KOPT-K1 (cell line): ENCODE results near the gene PYGB.

Source experiments
- H3K27ac ChIP-seq: fragments of 200-600 bp; sonication (generic); 2 replicates; pipeline ENCODE4 v1.5.1; 2016; ENCODE audit warnings: antibody characterized with exemption, mild to moderate bottlenecking, low read depth, low read length; ENCODE audit not compliant: poor library complexity, severe bottlenecking
- H3K36me3 ChIP-seq: fragments of 200-600 bp; sonication (generic); 2 replicates; pipeline ENCODE4 v1.5.1; 2017; ENCODE audit warnings: antibody characterized with exemption, mild to moderate bottlenecking, low read length, moderate library complexity; ENCODE audit not compliant: insufficient read depth
- H3K9me3 ChIP-seq: fragments of 200-600 bp; sonication (generic); 2 replicates; pipeline ENCODE4 v1.5.1; 2017; ENCODE audit warnings: antibody characterized with exemption, low read length, mild to moderate bottlenecking; ENCODE audit not compliant: insufficient read depth, poor library complexity, severe bottlenecking

The PYGB gene

DNA sequence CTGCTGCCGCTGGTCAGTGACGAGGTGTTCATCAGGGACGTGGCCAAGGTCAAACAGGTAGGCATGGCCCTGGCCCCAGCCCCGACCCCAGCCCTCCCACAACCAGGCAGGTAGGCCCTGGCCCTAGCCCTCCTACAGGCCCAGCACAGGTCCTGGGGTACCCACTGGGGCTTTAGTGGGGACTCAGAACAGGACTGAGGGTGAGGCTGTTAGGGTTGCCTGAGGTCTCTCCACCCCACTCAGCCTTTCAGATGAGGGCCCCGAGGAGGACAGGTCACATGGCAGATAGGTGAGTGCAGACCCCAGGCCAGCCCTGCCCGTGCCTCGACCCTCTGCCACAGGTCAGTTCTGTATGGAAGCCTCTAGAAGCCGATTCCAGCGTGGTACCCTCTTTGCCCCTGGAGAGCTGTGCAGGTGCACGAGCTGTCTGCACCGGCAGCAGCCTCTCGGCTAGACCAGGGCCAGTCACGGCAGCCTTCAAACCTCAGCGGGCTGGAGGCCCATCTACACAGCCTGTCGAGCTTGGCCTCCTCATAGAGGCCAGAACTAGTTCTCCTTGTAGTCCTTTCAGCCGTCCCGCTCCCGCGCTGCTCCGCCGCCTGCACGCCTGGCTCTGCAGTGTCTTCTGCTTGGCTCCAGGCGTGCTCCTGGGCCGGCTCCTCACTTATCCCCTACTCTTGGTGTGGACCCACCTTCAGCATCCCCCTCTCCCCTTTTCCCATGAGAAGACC lies 35.5 kb downstream of the PYGB start:
- Histone ChIP-seq H3K27ac (no peak overlapping the region), H3K36me3 (peaks cover 85% of the 10 kb centered on the region)

DNA sequence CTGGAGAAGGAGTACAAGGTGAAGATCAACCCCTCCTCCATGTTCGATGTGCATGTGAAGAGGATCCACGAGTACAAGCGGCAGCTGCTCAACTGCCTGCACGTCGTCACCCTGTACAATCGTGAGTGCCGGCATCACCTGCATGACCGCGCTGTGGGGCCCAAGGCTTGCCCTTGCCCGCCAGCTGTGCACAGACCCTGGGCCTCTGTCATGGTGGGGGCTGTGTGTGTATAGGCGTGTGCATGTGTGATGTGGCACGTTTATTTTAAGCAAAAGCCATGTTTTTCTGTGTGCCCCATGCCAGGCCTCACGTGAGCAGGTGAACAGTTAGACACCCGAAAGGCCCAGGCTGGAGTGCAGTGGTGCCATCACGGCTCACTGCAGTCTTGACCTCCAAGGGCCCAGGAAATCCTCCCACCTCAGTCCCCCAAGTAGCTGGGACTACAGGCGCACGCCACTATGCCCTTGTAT lies 36.3 kb downstream of the PYGB start:
- Histone ChIP-seq H3K9me3 (no peaks in the 10 kb centered on the region), H3K36me3 (peaks cover 86% of the 10 kb centered on the region), H3K27ac (no peak overlapping the region)

More for the DNA sequence above, 35.5 kb downstream of the PYGB start:
- H3K9me3 ChIP-seq, result no peaks in the 10 kb centered on the region

DNA sequence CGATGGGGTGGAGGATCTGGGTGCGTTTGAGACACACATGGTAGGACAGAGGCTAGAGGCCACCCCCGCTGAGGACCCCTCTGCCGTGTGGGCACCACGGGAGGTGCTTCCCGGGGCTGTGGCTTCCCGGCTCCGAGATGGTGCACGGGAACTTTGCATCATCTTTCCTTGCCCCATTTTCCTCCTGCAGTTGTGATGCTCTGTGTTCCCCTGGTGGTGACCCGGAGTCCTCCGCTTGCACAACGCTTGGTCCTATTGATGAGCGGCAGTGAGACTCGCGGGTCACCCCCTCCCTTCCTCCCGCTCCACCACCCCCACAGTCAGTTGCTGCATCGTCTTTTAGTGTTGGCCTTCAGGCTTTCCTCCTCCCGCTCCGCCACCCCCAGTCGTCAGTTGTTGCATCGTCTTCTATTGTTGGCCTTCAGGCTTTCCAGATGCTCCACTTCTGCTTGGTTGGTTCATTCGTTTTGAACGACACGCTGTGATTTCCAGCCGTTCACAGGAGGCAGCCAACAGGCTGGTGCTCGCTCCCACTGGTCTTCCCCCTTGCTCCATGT lies 37.3 kb downstream of the PYGB start:
- H3K27ac ChIP-seq, result no peak overlapping the region
- peaks cover 86% of the 10 kb centered on the region for H3K36me3 ChIP-seq
- no peaks in the 10 kb centered on the region for H3K9me3 ChIP-seq

DNA sequence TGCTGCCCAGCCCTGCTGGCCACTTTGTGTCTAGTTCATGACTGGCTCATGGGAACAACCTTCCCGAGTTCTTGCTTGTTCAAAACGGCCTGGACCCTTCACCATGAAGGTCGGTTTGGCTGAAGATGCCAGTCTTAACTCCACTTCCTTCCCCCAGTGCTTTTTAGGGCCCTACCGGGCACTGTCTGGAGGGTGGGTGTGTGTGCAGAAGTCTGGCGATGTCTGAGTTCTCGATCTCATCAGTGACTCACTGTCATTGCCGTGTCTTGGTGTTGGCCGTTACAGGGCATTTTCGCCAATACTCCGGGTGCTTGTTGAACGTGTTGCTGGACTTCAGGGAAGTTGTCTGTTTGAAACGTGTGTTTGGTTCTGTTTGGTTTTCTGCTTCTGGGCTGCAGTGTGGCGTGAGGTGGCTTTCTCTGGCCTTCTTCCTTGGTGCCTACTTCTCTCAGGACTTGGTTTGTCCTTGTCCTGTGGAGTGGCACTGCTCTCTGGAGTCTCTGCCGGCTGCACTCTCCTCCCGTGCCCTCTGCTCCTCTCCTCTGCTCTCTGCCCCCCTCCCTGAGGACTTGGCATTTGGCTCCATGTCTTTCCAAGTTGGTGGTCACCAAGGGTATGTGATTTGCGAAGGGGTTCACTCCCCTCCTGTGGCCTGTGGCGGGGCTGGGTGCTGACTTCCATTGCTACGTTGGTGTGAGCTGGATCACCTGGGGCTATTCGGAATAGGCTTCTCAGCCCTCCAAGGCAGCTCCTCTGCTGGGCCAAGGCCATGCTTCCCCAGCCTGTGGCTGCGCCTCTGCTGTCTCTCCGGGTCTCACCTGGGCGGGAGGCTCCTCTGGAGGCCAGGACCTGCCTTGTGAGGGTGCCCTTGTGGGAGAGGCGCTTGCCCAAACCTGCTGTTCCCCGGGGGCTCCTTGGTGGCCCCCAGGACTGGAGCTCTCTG lies 38.2 kb downstream of the PYGB start:
- peaks cover 86% of the 10 kb centered on the region for H3K36me3 ChIP-seq
- no peaks in the 10 kb centered on the region for H3K9me3 ChIP-seq
- H3K27ac ChIP-seq, result no peak overlapping the region

DNA sequence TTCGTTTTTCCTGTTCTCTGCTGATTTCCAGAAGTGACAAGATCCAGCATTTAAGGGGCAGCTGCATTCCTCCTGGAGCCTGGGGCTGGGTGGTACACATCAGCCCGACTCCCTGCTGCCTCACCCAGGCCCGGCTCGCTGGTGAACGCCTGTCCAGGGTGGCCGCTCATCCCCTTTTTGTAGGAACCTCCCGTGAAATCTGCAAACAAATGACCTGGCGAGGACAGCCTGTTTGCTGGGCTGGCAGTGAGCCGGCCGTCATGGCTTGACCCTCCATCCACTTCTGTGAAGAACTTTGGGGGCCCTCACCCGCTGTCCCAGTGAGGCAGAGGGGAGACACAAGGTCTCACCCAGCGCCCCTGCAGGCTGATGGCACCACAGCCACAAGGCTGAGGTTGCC lies 39.0 kb downstream of the PYGB start:
- H3K9me3 ChIP-seq, result no peaks in the 10 kb centered on the region
- H3K36me3 ChIP-seq, result peaks cover 94% of the 10 kb centered on the region
- no peak overlapping the region for H3K27ac ChIP-seq

DNA sequence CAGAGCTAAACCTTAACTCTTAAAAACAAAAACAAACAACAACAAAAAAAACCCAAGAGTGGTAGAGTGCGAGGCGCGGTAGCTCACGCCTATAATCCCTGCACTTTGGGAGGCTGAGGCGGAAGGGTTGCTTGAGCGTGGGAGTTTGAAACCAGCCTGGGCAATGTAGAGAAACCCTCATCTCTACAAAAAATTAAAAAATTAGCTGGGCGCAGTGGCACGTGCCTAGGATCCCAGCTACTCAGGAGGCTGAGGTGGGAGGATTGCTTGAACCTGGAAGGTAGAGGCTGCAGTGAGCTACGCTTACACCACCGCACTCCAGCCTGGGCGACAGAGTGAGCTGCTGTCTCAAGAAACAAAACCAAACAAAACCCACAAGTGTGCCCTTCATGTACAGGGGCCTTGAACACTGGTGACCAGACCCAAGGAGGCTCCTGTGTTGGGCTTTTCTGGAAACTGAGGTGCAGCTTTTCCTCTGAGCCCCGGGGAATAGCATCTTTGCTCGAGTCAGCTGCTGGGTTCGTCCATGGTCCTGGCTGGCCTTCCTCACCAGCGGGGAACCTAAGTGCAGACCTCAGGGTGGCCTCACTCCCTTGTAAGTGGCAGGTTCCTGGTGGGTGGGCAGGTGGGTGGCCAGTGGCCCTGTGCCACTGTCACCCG lies 39.9 kb downstream of the PYGB start:
- H3K36me3 ChIP-seq, result peaks cover 98% of the 10 kb centered on the region
- no peak overlapping the region for H3K27ac ChIP-seq
- H3K9me3 ChIP-seq, result no peaks in the 10 kb centered on the region

DNA sequence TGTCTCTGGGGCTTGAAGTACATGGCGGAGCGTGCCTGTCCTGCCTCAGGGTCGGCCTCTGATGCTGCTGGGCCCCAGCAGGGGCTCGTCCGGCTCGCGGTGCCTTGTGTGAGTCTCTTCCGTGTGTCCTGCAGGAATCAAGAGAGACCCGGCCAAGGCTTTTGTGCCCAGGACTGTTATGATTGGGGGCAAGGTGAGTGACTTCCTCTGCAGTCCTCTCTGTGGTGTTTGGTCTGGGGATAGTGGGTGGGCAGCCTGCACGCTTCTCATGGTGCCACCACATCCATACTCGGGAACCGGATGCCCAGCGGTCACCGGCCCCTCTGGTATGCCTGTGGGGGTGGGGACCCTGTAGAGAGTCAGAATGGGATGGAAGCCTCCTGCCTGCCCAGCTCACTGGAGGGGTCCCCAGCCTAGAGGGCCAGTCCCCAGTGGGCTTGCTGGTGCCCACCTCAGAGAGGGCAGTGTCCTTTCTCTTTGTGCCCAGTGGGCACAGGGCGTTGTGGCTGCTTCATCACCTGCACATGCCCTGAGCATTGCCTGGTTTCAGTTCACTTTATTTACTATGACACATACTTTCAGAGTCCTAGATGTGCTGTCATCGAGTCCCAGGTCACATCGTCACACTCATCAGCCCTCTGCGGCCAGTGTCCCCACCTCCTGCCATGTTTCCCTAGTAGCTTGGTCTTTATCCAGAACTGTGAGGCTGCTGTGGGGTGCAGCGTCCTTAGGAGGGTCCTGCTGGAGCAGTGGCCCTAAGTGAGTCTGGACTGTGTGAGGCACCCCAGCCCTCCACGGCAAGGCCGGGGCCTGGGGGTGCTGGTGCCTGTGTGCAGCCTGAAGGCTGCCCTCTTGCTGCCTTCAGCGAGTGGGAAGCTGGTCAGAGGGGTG lies 40.7 kb downstream of the PYGB start:
- peaks cover 95% of the 10 kb centered on the region for H3K36me3 ChIP-seq
- H3K9me3 ChIP-seq, result no peaks in the 10 kb centered on the region
- no peak overlapping the region for H3K27ac ChIP-seq

DNA sequence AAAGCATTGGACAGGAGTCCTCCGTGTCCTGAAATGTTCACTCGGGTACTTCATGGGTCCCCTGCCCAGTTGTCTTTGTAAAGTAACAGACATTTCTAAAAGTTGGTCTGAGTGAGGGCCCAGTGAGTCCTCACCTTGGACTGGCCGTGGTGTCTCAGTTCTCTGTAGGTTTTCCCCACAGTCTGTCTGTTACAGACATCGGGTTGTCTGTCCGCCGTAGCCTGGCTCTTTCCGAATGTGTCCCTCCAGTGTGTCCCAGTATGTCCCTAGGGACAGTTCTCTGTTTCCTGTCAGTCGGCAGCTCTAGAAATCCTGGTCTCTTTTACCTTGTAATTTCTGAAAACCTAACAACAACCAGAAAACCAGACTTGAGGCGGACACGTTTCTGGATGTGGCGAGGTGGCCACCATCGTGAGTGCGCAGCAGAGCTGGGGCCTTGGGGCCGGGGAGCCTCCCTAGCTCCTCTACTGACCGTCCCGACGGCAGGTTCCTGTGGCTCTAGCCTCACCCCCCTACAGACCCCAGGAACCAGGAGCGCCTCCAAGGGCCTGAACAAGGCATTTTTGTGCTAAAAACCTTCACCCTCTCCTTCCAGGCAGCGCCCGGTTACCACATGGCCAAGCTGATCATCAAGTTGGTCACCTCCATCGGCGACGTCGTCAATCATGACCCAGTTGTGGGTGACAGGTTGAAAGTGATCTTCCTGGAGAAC lies 42.2 kb downstream of the PYGB start:
- no peaks in the 10 kb centered on the region for H3K9me3 ChIP-seq
- H3K36me3 ChIP-seq, result peaks cover 94% of the 10 kb centered on the region
- H3K27ac ChIP-seq, result no peak overlapping the region

DNA sequence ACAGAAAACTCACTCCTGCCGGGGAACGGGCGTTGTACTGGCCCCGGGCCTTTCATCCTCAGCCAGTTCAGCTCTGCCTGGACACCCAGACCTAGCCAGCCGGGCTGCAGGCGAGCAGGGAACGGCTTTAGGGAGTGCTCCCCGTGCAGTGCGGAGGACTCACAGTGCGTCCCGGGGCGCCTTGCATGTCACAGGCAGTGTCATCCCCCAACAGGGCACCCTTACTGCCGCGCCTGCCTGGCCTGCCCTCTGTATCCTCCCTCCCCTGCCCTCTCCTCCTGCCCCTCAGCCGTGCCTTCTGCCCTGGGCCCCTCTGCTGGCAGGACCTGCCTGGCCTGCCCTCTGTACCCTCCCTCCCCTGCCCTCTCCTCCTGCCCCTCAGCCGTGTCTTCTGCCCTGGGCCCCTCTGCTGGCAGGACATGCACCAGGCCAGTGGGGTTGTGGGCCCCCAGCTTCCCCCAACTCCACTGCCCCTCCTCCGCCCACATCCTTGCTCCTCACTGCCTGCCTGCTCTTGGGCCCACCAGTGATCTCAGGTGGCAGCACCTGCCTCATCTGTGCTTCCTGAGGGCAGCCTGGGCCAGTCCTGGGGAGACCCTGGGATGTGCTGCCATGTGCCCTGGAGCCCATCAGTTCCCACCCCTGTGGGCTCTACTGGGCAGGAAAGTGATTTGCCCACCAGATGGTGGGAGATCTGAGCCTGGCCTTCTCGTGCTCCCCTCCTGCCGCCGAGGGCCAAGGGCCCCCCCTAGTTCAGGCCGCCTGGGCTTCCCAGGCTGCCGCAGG lies 43.0 kb downstream of the PYGB start:
- peaks cover 94% of the 10 kb centered on the region for H3K36me3 ChIP-seq
- no peak overlapping the region for H3K27ac ChIP-seq

DNA sequence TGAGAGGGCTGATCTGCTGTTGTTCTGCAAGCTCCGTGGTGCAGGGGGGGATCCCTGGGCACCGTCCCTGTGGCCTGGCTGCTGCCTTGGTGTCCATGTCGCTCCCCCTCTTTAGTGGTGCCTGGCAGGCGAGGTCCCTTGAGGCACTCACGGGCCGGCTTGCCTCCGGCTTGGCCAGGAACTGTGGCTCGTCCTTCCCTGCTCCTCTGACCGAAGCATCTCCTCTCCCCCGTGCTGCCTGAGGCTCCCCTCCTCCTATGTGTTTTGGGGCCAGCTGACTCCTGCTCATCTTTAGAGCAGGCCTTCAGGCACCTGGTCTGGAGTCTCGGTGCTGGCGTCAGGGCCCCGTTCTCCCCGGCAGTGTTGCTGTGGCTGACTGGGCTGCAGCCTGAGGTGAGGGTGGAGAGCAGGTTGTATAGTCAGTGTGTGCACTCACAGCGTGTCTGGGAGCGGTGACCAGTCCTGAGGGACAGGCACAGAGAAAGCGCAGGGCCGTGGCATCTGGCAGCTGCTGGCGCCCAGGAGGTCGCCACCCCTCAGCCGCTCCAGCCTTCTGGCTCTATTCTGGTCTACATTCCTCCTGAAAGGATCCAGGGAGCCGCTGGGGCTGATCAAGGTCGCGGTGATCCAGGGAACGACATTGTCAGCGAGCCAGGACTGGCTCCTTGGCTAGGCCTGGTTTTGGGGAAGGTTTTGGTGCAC lies 43.7 kb downstream of the PYGB start:
- H3K9me3 ChIP-seq, result no peaks in the 10 kb centered on the region
- no peak overlapping the region for H3K27ac ChIP-seq
- peaks cover 94% of the 10 kb centered on the region for H3K36me3 ChIP-seq

More for the DNA sequence above, 43.0 kb downstream of the PYGB start:
- no peaks in the 10 kb centered on the region for H3K9me3 ChIP-seq

DNA sequence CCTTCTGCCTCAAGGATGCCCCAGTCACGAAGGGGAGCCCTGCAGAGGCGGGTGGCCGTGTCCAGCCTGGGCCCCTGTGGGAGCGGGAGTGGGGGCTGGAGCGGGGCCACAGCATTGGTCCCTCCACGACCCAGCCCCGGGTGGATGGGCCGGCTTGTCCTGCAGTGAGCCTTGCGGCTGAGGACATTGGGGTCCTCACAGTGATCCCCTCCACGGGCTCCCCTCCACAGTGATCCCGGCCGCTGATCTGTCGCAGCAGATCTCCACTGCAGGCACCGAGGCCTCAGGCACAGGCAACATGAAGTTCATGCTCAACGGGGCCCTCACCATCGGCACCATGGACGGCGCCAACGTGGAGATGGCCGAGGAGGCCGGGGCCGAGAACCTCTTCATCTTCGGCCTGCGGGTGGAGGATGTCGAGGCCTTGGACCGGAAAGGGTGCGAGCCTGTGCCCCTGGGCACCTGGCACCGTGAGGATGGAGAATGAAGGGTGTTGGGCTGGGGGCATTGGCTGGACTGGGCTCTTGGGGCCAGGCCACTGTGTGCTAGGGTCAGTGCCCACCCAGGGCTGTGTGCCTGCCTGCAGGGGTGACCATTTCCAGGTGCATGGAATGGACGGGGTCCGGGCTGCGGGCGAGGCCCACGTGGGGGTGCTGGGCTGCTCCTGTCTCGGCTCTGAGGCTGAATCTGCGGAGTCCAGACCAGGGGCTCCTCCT lies 44.4 kb downstream of the PYGB start:
- Histone ChIP-seq H3K9me3 (no peaks in the 10 kb centered on the region), H3K36me3 (peaks cover 94% of the 10 kb centered on the region), H3K27ac (no peak overlapping the region)

DNA sequence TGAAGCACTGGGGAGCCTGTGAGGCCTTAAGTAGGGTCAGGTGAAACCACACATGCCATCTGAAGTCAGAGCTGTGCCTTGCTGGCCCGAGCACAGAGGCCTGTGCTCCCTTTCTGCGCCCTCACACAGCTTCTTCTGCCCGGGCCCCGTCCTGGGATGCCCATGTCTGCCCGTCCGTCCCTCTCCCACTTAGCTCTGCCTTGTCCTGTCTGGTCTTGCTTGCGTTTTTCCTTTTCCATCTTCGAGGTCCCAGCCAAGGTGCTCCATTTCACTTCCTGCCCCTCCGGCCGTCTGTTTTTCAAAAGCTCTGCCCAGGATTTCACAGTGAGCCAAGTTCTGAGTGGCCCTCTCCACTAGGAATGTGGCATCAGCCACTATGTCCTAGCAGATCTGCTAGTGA lies 45.6 kb downstream of the PYGB start:
- Histone ChIP-seq H3K27ac (no peak overlapping the region), H3K36me3 (peaks cover 94% of the 10 kb centered on the region), H3K9me3 (no peaks in the 10 kb centered on the region)
